GM12878 (cell line): Measurements from ENCODE around the gene KIAA0825. TPM values are rescaled to one million over a fixed set of nuclear protein-coding genes. Genes with fewer than 3 reads are reported as not detected.

Experiments
- CBX5 ChIP-seq: sonication (generic); IDR thresholded peaks from 2 replicates; pipeline ENCODE4 v1.6.1; 2016; ENCODE audit warnings: low read depth, moderate library complexity, mild to moderate bottlenecking, inconsistent platforms
- HDGF ChIP-seq: fragments of 450-650 bp; IDR thresholded peaks from 2 replicates; pipeline ENCODE4 v1.6.1; 2016; ENCODE audit warnings: antibody characterized with exemption
- TCF3 ChIP-seq: IDR thresholded peaks from 2 replicates; pipeline ENCODE4 v1.6.1; 2012; ENCODE audit warnings: low read depth, mild to moderate bottlenecking, low read length, borderline replicate concordance; ENCODE audit not compliant: insufficient read depth
- ZBTB40 ChIP-seq: fragments of 450-650 bp; IDR thresholded peaks from 2 replicates; pipeline ENCODE4 v1.6.1; 2016; ENCODE audit warnings: mild to moderate bottlenecking, moderate library complexity, borderline replicate concordance
- ZNF217 ChIP-seq: fragments of 450-650 bp; IDR thresholded peaks from 2 replicates; pipeline ENCODE4 v1.6.1; 2017; ENCODE audit warnings: antibody characterized with exemption, mild to moderate bottlenecking
- ZNF687 ChIP-seq: fragments of 450-650 bp; IDR thresholded peaks from 2 replicates; pipeline ENCODE4 v1.6.1; 2017; ENCODE audit warnings: mild to moderate bottlenecking, moderate library complexity
- polyA plus RNA-seq, 11 experiments: library from polyadenylated mRNA; depleted of rRNA in 4 of 11; unstranded in 6 of 11; stranded (reverse) in 5 of 11; fragments of >200 nt; fragmentation: Nextera tagmentation in 4 of 11; fragmentation: Illumina TruSeq in 1 of 11; extraction: Ambion mirVana in 4 of 11; extraction: Trizol in 1 of 11; gene quantifications; 1 replicate in 1 of 11; 2 replicates in 10 of 11; pipeline versions ENCODE4 v1.2.1 to v1.2.3, GENCODE V29; 2011 to 2016; ENCODE audit warnings: inconsistent platforms in 2 of 11, missing spikeins in 2 of 11, low read depth in 1 of 11
- total RNA-seq, 4 experiments: library from RNA; depleted of rRNA in 3 of 4; stranded (reverse); fragments of >200 nt in 3 of 4; fragmentation: Illumina TruSeq in 1 of 4; extraction: Trizol in 1 of 4; gene quantifications; 2 replicates each; pipeline versions ENCODE4 v1.2.1 to v1.2.3, GENCODE V29; 2013 to 2021

The KIAA0825 gene
- total and polyA plus RNA-seq, 10 of the 15 experiments (the other 5 are each of a cell fraction or from before 2014, with no cell fraction given) = 0.55 to 1.9 (median 1.5) TPM

DNA sequence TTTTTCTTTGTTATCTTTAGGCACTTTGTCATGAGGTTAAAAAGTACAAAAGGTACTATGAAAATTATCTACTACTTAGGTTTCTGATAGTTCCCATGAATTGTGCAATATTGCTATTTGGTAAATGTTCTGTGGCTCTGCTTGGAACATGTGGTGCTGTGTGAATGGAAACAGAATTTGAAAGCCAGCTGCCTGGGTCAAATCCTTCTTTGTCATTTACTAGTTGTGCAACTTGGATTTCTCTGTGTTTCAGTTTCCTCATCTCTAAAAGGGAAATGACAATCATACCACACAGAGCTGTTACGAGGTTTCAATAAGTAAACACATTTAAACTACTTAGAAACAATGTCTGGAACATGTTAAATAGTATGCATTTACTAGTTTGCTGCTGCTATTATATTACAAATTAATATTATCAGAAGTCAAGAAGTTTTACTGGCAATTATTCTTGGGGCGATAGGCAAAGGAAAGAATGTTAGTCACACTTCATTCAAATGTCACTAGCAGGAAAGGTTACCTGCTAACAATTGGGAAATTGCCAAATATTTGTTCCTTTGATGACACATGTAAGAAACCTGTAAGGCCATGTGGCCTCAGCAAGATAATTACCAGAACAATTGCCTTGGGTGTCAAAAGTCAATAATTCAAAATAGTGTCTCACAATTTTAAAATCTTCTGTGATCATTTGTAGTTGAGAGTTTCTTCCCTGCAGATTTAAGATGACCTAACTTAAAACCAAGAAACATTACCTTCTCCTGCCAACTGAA, 184.8 kb downstream of the KIAA0825 start (continued):
- TF ChIP-seq ZBTB40 (no peak), HDGF (no peak), ZNF217 (no peak), ZNF687 (no peak), TCF3 (no peak), CBX5 (no peak)
